Measurements from ENCODE around the gene ANGPTL3. TPM values are rescaled to one million over a fixed set of nuclear protein-coding genes. Genes with fewer than 3 reads are reported as not detected.
"Not testable (repeated sequence)": the region's sequence is repeated elsewhere in the genome, so short reads cannot be mapped to it uniquely, and the experiment has no call there.

The ANGPTL3 gene
- total RNA-seq, 4 donors from 2014 or later: 0.32 TPM; not detected in 3

DNA sequence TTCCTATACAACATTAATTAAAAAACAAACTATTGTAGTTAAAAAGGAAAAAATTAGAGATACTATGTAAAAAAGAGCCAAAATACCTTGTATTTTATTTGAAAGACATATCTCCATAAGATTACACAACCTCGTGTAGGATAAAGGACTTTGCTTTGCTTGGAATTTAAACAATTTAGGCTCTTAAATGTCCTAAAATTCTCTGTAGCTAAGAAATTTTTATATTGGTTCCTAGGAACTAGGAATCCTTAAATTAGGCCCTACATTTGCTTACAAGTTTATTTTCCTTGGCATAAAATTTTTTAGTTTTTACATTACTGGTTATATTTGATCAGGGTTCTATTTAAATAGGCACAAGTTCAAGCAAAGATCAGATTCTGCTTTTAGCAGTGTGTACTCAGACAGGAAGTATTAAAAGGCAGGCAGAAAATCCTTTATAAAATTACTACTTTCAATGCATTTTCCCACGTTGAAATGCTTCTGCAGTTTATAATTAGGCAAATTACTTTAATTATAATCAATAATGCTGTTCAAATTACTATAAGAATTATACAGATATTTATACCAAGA is 3.4 kb upstream of the ANGPTL3 start:
- H3K4me3 ChIP-seq: no peak overlapping the region
- H3K27me3 ChIP-seq: no peaks in the 10 kb centered on the region
- no peaks in the 10 kb centered on the region for H3K36me3 ChIP-seq
- H3K27ac ChIP-seq: no peak overlapping the region
- no peaks in the 10 kb centered on the region for H3K9me3 ChIP-seq
- no peak for TF ChIP-seq POLR2AphosphoS5 (IDR thresholded peaks at IDR 0.05)
- no peak for TF ChIP-seq POLR2A (IDR thresholded peaks at IDR 0.05)
- H3K4me1 ChIP-seq: no peaks in the 10 kb centered on the region
- DNase-seq (ENCODE audit: low spot score in 2 of 2): no peak
- WGBS: 51% methylated on average over 2 of the region's 2 CpGs

DNA sequence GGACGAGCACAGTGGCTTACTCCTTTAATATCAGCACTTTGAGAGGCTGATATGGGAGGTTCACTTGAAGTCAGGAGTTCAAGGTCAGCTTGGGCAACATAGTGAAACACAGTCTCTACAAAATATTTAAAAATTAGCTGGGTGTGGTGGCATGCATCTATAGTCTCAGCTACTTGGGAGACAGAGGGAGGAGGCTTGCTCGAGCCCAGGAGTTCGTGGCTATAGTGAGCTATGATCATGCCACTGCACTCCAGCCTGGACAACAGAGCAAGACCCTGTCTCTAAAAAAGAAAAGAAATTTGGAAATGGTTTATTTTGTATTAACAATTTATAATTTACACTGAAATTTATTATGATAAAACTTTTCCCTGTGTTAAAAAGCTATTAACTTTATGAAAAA is 1.7 kb upstream of the ANGPTL3 start:
- WGBS: 94% methylated on average over 3 of the region's 3 CpGs

GRCh38 chr1:62599044-62599443 is 1.7 kb downstream of the ANGPTL3 start:
- Histone ChIP-seq H3K27me3 (no peaks in the 10 kb centered on the region), H3K36me3 (no peaks in the 10 kb centered on the region), H3K27ac (no peak overlapping the region), H3K4me3 (no peak overlapping the region), H3K9me3 (no peaks in the 10 kb centered on the region), H3K4me1 (no peaks in the 10 kb centered on the region)
- DNase-seq (ENCODE audit: low spot score in 2 of 2): no peak
- WGBS: 93% methylated on average over 5 of the region's 5 CpGs
- TF ChIP-seq POLR2A (IDR thresholded peaks at IDR 0.05): no peak
- no peak for TF ChIP-seq EP300 (IDR thresholded peaks at IDR 0.05)
- TF ChIP-seq, protein P1, sequence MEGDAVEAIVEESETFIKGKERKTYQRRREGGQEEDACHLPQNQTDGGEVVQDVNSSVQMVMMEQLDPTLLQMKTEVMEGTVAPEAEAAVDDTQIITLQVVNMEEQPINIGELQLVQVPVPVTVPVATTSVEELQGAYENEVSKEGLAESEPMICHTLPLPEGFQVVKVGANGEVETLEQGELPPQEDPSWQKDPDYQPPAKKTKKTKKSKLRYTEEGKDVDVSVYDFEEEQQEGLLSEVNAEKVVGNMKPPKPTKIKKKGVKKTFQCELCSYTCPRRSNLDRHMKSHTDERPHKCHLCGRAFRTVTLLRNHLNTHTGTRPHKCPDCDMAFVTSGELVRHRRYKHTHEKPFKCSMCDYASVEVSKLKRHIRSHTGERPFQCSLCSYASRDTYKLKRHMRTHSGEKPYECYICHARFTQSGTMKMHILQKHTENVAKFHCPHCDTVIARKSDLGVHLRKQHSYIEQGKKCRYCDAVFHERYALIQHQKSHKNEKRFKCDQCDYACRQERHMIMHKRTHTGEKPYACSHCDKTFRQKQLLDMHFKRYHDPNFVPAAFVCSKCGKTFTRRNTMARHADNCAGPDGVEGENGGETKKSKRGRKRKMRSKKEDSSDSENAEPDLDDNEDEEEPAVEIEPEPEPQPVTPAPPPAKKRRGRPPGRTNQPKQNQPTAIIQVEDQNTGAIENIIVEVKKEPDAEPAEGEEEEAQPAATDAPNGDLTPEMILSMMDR (IDR thresholded peaks at IDR 0.05): no peak
- TF ChIP-seq POLR2AphosphoS5 (IDR thresholded peaks at IDR 0.05): no peak

More for the DNA sequence above, 1.7 kb upstream of the ANGPTL3 start:
- Histone ChIP-seq H3K9me3 (no peaks in the 10 kb centered on the region), H3K36me3 (no peaks in the 10 kb centered on the region), H3K4me1 (no peaks in the 10 kb centered on the region), H3K27ac (no peak overlapping the region), H3K27me3 (no peaks in the 10 kb centered on the region), H3K4me3 (no peak overlapping the region)
- no peak for DNase-seq (ENCODE audit: low spot score in 2 of 2)
- TF ChIP-seq EP300 (IDR thresholded peaks at IDR 0.05) (no peak), POLR2AphosphoS5 (IDR thresholded peaks at IDR 0.05) (no peak), POLR2A (IDR thresholded peaks at IDR 0.05) (no peak)
- TF ChIP-seq, protein P1 (IDR thresholded peaks at IDR 0.05): no peak

- H3K4me1 ChIP-seq: no peaks in the 10 kb centered on the region
- no peaks in the 10 kb centered on the region for H3K27me3 ChIP-seq
- H3K9me3 ChIP-seq: no peaks in the 10 kb centered on the region
- TF ChIP-seq POLR2A (IDR thresholded peaks at IDR 0.05) (no peak), POLR2AphosphoS5 (IDR thresholded peaks at IDR 0.05) (no peak), EP300 (IDR thresholded peaks at IDR 0.05) (no peak)
- TF ChIP-seq, protein P1 (IDR thresholded peaks at IDR 0.05): no peak
- DNase-seq (ENCODE audit: low spot score in 2 of 2): no peak
- WGBS: 93% methylated on average over 2 of the region's 2 CpGs
- H3K27ac ChIP-seq: no peak overlapping the region
- no peaks in the 10 kb centered on the region for H3K36me3 ChIP-seq
- no peak overlapping the region for H3K4me3 ChIP-seq
Observed at GRCh38 chr1:62601457-62601856, 4.1 kb downstream of the ANGPTL3 start.

GRCh38 chr1:62608905-62609304 is 11.6 kb downstream of the ANGPTL3 start:
- H3K27ac ChIP-seq: no peak overlapping the region
- no peaks in the 10 kb centered on the region for H3K4me1 ChIP-seq
- no peak for TF ChIP-seq POLR2AphosphoS5 (IDR thresholded peaks at IDR 0.05)
- no peak for TF ChIP-seq EP300 (IDR thresholded peaks at IDR 0.05)
- TF ChIP-seq POLR2A (IDR thresholded peaks at IDR 0.05): no peak
- TF ChIP-seq, protein P1 (IDR thresholded peaks at IDR 0.05): no peak
- no peaks in the 10 kb centered on the region for H3K27me3 ChIP-seq
- no peak for DNase-seq (ENCODE audit: low spot score in 2 of 2)
- H3K4me3 ChIP-seq: no peak overlapping the region
- no peaks in the 10 kb centered on the region for H3K9me3 ChIP-seq
- H3K36me3 ChIP-seq: peaks cover 4% of the 10 kb centered on the region

DNA sequence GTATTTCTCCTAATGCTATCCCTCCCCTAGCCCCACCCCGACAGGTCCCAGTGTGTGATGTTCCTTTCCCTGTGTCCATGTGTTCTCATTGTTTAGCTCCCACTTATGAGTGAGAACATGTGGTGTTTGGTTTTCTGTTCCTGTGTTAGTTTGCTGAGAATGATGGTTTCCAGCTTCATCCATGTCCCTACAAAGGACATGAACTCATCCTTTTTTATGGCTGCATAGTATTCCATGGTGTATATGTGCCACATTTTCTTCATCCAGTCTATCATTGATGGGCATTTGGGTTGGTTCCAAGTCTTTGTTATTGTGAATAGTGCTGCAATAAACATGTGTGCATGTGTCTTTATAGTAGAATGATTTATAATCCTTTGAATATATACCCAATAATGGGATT is 13.3 kb downstream of the ANGPTL3 start:
- not testable (repeated sequence) for H3K27me3 ChIP-seq
- WGBS: 100% methylated on average over 1 of the region's 1 CpG

More for the DNA sequence above, 13.3 kb downstream of the ANGPTL3 start:
- H3K4me3 ChIP-seq; H3K36me3 ChIP-seq; DNase-seq (ENCODE audit: low spot score in 2 of 2); H3K4me1 ChIP-seq; H3K9me3 ChIP-seq; H3K27ac ChIP-seq: not testable (repeated sequence)

All from suprapubic skin (tissue), 4 donors.